NCI-H1436 (cell line): ENCODE results near the gene BMERB1.
"Not testable (repeated sequence)": the region's sequence is repeated elsewhere in the genome, so short reads cannot be mapped to it uniquely, and the experiment has no call there.

Experiments
- DNase-seq: peaks from one replicate; lab custom pipeline; 2025; lab: John Stamatoyannopoulos, UW

BMERB1 gene

GRCh38 chr16:15523939-15524338, 89.6 kb downstream of the BMERB1 start:
- DNase-seq, result no peak

- DNase-seq, result no peak
These were observed 90.6 kb downstream of the BMERB1 start for GRCh38 chr16:15524966-15525365.

GRCh38 chr16:15526097-15526496, 91.7 kb downstream of the BMERB1 start:
- DNase-seq, result no peak

- DNase-seq, result no peak
These were observed 92.3 kb downstream of the BMERB1 start for GRCh38 chr16:15526731-15527130.

GRCh38 chr16:15529673-15530072, 95.3 kb downstream of the BMERB1 start:
- no peak for DNase-seq

DNA sequence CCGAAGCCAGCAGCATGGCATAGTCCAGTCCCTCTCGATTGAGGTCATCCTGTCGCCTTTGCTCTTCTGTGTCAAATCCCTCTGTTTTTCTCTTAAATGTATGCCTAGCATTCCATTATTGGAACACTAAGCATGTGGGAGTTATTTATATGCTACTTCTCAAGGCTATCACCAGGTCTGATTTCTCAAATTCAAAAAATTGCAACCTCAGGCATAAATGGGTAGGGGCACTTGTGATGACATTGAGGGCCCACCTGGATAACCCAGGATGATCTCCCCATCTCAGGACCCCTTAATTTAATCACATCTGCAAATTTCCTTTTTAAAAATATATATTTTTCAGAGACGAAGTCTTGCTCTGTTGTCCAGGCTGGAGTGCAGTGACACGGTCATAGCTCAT, 95.7 kb downstream of the BMERB1 start:
- no peak for DNase-seq

GRCh38 chr16:15532825-15533224, 98.4 kb downstream of the BMERB1 start:
- no peak for DNase-seq

GRCh38 chr16:15533386-15533785, 99.0 kb downstream of the BMERB1 start:
- DNase-seq, result no peak

DNA sequence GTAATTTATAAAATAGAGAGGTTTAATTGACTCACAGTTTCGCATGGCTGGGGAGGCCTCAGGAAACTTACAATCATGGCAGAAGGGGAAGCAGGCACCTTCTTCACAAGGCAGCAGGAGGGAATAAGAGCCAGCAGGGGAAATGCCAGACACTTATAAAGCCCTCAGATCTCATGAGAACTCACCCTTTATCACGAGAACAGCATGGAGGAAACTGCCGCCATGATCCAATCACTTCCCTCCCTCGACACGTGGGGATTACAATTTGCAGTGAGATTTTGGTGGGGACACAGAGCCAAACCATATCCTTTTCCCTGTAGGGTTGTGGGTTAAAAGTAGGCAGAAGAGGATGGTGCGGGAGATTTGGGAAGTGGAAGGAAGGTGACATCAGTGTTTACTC, 101.4 kb downstream of the BMERB1 start:
- DNase-seq, result no peak

GRCh38 chr16:15536843-15537242, 102.5 kb downstream of the BMERB1 start:
- DNase-seq, result no peak

GRCh38 chr16:15538507-15538906, 104.1 kb downstream of the BMERB1 start:
- DNase-seq, result no peak

DNA sequence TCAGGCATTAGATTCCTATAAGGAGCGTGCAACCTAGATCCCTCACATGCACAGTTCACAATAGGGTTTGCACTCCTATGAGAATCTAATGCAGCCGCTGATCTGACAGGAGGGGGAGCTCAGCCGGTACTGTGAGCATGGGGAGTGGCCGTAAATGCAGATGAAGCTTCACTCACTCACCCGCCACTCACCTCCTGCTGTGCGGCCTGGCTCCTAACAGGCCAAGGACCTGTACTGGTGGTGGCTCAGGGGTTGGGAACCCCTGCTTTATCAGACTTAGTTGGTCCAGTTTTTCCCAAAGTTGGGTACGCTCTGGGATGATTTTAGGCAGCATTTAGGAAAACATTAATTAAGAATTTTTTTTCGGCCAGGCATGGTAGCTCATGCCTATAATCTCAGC, 104.8 kb downstream of the BMERB1 start:
- DNase-seq, result no peak

DNA sequence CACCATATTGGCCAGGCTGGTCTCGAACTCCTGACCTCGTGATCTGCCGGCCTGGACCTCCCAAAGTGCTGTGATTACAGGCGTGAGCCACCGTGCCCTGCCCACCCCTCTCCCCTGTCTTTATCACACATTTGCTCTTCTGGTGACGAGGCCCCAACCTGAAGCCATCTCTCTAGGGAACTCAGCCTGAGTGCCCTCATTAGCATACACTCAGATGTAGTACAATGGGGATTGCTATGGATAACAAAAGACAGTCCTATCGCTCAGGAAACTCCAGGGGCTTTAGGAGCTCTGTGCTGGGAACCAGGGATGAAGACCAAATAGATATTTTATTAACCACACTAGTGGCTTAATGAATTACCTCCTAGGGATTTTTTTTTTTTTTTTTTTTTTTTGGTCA, 107.9 kb downstream of the BMERB1 start:
- no peak for DNase-seq

GRCh38 chr16:15542734-15543347, 108.5 kb downstream of the BMERB1 start:
- no peak for DNase-seq

- DNase-seq, result no peak
These were observed 110.0 kb downstream of the BMERB1 start for GRCh38 chr16:15544405-15544804.

DNA sequence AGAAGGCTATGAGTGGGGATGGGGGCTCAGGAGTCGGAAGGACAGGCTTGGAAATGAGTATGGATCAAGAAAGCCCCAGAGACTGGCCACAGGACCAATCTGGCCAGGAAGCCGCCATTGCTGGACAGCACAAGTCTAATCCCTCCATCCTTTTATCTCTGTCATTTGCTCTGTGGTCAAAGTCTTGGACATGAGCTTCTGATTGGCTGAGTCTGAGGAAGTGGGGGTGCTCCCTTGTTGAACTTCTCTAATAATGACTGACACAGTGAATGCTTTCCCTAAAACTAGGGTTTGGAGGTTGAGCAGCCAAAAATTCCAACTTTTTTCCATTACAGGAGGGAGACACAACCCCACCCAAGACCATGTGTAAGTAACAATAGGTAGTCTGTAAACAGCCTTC, 111.2 kb downstream of the BMERB1 start:
- no peak for DNase-seq

DNA sequence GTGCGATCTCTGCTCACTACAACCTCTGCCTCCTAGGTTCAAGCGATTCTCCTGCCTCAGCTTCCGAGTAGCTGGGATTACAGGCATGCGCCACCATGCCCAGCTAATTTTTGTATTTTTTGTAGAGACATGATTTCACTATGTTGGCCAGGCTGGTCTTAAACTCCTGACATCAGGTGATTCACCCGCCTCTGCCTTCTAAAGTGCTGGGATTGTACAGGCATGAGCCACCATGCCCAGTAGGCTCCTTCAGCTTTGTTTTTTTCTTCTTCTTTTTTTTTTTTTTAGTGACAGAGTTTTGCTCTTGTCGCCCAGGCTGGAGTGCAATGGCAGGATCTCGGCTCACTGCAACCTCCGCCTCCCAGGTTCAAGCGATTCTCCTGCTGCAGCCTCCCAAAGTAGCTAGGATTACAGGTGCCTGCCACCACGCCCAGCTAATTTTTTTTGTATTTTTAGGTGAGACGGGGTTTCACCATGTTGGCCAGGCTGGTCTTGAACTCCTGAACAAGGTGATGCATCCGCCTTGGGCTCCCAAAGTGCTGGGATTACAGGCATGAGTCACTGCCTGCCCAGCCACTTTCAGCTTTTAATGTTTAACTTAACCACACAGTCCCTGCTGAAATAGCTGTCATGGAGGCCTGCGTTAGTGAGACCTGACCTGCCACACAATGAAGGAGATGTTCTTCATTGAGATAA, 112.8 kb downstream of the BMERB1 start:
- not testable (repeated sequence) for DNase-seq

DNA sequence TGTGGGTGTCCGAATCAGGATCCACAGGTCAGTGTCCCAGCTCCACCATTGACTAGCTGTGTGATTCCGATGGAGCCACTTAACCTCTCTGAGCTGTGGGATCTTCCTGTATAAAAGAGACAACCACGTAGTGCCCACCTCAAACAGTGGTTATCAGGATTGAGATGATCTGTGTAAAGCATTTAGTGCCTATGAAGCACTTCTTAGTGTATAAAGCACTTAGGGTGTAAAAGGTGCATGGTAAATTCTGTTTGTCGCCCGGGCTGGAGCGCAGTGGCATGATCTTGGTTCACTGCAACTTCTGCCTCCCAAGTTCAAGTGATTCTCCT, 113.3 kb downstream of the BMERB1 start:
- no peak for DNase-seq

- no peak for DNase-seq
These were observed 114.1 kb downstream of the BMERB1 start for GRCh38 chr16:15548482-15548891.

- no peak for DNase-seq
These were observed 118.1 kb downstream of the BMERB1 start for GRCh38 chr16:15552507-15552906.

GRCh38 chr16:15553313-15554088, 119.1 kb downstream of the BMERB1 start:
- no peak for DNase-seq

DNA sequence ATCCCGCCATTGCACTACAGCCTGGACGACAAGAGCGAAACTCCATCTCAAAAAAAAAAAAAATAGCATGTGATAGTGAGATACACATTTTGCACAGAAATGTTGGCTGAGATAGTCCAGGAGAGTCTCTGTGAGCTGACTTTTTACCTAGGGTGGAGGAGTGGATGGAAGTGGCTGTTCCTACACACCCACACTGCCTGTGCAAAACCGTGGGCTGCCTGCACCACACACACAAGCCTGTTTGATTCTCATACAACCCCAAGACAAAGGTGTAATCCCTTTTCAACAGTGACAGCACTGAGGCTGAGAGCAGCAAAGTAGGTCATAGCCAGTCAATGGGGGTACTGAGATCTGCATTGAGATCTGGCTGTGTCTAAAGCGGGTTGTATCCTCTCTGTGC, 121.7 kb downstream of the BMERB1 start:
- no peak for DNase-seq

DNA sequence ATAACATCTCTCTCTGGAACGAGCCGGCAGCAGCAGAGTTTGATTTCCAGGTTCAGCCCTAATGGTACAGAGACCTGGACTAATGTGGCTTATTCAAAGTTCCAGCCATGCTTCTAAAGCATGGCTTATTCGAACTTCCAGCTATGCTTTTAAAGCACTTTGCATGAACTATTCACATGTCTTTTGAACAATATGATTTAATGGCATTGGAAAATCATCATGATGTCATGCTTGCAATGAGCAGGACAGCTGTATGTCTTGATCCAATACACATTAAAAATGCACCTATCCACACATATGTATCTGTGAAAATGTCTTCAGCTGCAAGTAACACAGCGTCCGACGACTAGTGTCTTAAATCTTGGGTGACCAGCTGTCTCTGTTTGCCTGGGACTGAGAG, 122.9 kb downstream of the BMERB1 start:
- no peak for DNase-seq
